Smooth muscle cell (in vitro differentiated cells): Measurements from ENCODE around the gene OPA1. TPM values are rescaled to one million over a fixed set of nuclear protein-coding genes. Genes with fewer than 3 reads are reported as not detected.
A peak's percentile ranks its signal among the peaks of the same experiment; 100 is the strongest.

ENCODE experiments used
- DNase-seq: peaks from one replicate; lab custom pipeline; 2025; ENCODE audit not compliant: unreplicated experiment; lab: John Stamatoyannopoulos, UW
- H2AFZ ChIP-seq: fragments of 200-600 bp; sonication (generic); 2 replicates; pipeline ENCODE4 v1.6.0; 2016; ENCODE audit warnings: antibody characterized with exemption, low read depth, mild to moderate bottlenecking
- H3F3A ChIP-seq: fragments of 200-600 bp; sonication (generic); 2 replicates; pipeline ENCODE4 v1.6.0; 2017; ENCODE audit warnings: antibody characterized with exemption, low read depth
- H3K27ac ChIP-seq: fragments of 200-600 bp; sonication (generic); 2 replicates; pipeline ENCODE4 v1.5.1; 2016; ENCODE audit warnings: low read depth, mild to moderate bottlenecking
- H3K27me3 ChIP-seq: fragments of 200-600 bp; sonication (generic); 2 replicates; pipeline ENCODE4 v1.6.1; 2016; ENCODE audit warnings: low read depth, mild to moderate bottlenecking
- H3K36me3 ChIP-seq: fragments of 200-600 bp; sonication (generic); 2 replicates; pipeline ENCODE4 v1.5.1; 2016; ENCODE audit warnings: low read depth
- H3K4me1 ChIP-seq: fragments of 200-600 bp; sonication (generic); 2 replicates; pipeline ENCODE4 v1.5.1; 2016; ENCODE audit warnings: low read depth
- H3K4me2 ChIP-seq: fragments of 200-600 bp; sonication (generic); 2 replicates; pipeline ENCODE4 v1.6.0; 2016; ENCODE audit warnings: mild to moderate bottlenecking
- H3K4me3 ChIP-seq: fragments of 200-600 bp; sonication (generic); 2 replicates; pipeline ENCODE4 v1.5.1; 2016; ENCODE audit warnings: mild to moderate bottlenecking
- H3K79me2 ChIP-seq: fragments of 200-600 bp; sonication (generic); 2 replicates; pipeline ENCODE4 v1.6.0; 2016; ENCODE audit warnings: low read depth, mild to moderate bottlenecking
- H3K9ac ChIP-seq: fragments of 200-600 bp; sonication (generic); 2 replicates; pipeline ENCODE4 v1.6.0; 2016; ENCODE audit warnings: low read depth
- H3K9me3 ChIP-seq: fragments of 200-600 bp; sonication (generic); replicated peaks from 2 replicates; pipeline ENCODE4 v1.5.1; 2016; ENCODE audit warnings: low read depth
- H4K20me1 ChIP-seq: fragments of 200-600 bp; sonication (generic); 2 replicates; pipeline ENCODE4 v1.6.0; 2016; ENCODE audit warnings: low read depth
- WGBS: methylation state at CpG from one replicate; pipeline ENCODE4 v1.1.7; 2016; ENCODE audit warnings: low lambda C conversion rate; 5-methylcytosine and 5-hydroxymethylcytosine counted together
- polyA plus RNA-seq: library from polyadenylated mRNA; unstranded; fragments of >200 nt; fragmentation: Nextera tagmentation; extraction: Ambion mirVana; gene quantifications from 2 replicates; pipeline ENCODE4 v1.2.1, GENCODE V29; 2016
- total RNA-seq: library from RNA; depleted of rRNA; stranded (reverse); fragments of >200 nt; gene quantifications from 2 replicates; pipeline ENCODE4 v1.2.3, GENCODE V29; 2014
- TF ChIP-seq, protein P1 (sequence below): fragments of 200-600 bp; sonication (generic); IDR thresholded peaks from 2 replicates; pipeline ENCODE4 v1.5.1; 2017; ENCODE audit warnings: borderline replicate concordance, mild to moderate bottlenecking, antibody characterized with exemption; ENCODE audit not compliant: insufficient read depth, poor library complexity, severe bottlenecking

OPA1 gene
- total and polyA plus RNA-seq, 2 experiments from 2014 or later: 23.8 to 56.0 TPM

DNA sequence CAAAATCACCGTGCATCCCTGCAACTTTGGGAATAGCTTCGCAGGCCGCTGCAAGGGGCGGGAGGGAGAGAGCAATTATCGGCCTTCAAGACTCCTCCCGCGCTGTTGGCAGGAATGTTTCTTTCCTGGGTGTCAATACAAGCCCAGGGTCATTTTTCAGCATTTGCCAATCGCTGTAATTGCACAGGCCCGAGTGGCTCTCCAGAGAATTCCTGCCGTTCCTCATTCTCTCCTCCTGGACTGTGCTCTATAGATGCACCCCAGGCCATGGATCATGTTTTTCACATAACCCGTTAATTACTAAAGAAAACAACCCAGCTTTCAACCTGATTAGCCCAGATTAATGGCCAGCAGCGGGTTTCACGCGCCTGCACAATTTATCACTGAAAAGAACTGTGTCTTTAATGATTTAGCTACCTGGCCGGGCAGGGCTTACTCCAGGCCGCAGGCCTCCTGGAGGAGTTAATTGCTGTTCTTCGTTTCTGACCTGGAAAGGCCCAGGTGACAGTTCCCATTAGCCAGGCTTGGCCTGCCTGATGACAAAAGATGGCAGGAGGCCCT is 144.3 kb downstream of the OPA1 start:
- Histone ChIP-seq H3K9ac (no peak overlapping the region), H3K4me2 (no peak overlapping the region), H3K9me3 (no peaks in the 10 kb centered on the region), H3K36me3 (no peaks in the 10 kb centered on the region), H2AFZ (no peak overlapping the region), H3K27me3 (no peaks in the 10 kb centered on the region), H3K4me3 (no peak overlapping the region), H3K79me2 (no peaks in the 10 kb centered on the region), H3K4me1 (peaks cover 8% of the 10 kb centered on the region), H4K20me1 (no peaks in the 10 kb centered on the region), H3F3A (no peaks in the 10 kb centered on the region), H3K27ac (no peak overlapping the region)
- no peak for DNase-seq
- 79% methylated on average over 17 of the region's 17 CpGs for WGBS
- TF ChIP-seq, protein P1, sequence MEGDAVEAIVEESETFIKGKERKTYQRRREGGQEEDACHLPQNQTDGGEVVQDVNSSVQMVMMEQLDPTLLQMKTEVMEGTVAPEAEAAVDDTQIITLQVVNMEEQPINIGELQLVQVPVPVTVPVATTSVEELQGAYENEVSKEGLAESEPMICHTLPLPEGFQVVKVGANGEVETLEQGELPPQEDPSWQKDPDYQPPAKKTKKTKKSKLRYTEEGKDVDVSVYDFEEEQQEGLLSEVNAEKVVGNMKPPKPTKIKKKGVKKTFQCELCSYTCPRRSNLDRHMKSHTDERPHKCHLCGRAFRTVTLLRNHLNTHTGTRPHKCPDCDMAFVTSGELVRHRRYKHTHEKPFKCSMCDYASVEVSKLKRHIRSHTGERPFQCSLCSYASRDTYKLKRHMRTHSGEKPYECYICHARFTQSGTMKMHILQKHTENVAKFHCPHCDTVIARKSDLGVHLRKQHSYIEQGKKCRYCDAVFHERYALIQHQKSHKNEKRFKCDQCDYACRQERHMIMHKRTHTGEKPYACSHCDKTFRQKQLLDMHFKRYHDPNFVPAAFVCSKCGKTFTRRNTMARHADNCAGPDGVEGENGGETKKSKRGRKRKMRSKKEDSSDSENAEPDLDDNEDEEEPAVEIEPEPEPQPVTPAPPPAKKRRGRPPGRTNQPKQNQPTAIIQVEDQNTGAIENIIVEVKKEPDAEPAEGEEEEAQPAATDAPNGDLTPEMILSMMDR: no peak

DNA sequence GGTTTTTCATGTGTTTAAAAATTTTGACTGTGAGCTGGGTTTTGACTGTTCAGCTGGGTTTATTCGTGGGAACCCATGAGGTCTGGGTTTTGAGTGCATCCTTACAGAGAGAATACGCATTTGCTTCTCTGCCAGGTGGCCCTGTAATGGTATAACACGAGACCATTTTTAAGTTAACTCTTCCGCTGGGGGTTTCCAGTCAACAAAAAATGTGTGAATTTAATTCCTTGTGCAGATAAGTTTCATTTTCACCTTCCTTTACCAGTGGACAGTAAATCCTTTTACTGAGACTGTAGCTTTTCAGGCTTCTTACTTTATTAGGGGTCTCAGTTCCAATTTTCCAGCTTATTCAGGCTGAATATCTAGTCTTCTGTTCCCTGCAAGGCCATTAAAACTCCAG is 149.6 kb downstream of the OPA1 start:
- TF ChIP-seq, protein P1: no peak
- H3K9ac ChIP-seq: no peak overlapping the region
- no peaks in the 10 kb centered on the region for H3K27me3 ChIP-seq
- H2AFZ ChIP-seq: no peak overlapping the region
- peaks cover 7% of the 10 kb centered on the region for H3F3A ChIP-seq
- H3K4me2 ChIP-seq: no peak overlapping the region
- H3K27ac ChIP-seq: no peak overlapping the region
- no peaks in the 10 kb centered on the region for H3K79me2 ChIP-seq
- no peaks in the 10 kb centered on the region for H3K36me3 ChIP-seq
- H4K20me1 ChIP-seq: no peaks in the 10 kb centered on the region
- no peak for DNase-seq
- H3K4me3 ChIP-seq: no peak overlapping the region
- no peaks in the 10 kb centered on the region for H3K9me3 ChIP-seq
- peaks cover 21% of the 10 kb centered on the region for H3K4me1 ChIP-seq
- 88% methylated on average over 4 of the region's 4 CpGs for WGBS

DNA sequence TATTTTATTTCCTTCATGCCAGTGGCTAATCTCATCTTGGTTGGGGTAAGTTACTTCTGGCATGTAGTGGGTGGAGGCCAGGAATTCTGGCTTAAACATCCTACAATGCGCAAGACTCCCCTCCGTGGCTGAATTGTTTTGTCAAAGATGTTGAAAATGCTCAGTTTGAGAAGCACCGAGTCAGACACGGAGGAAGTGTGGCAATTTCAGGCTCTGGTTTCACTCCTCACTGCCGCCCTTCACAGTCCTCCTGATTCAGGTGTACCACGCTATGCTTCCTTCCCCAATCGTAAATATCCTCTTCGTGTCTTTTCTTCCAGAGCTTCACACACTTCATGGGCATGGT is 150.7 kb downstream of the OPA1 start:
- Histone ChIP-seq H4K20me1 (no peaks in the 10 kb centered on the region), H3K4me3 (peak overlapping the region; percentile 31), H3K4me1 (peaks cover 17% of the 10 kb centered on the region), H3K27me3 (no peaks in the 10 kb centered on the region), H3K4me2 (peak overlapping the region; percentile 17), H3F3A (peaks cover 7% of the 10 kb centered on the region), H3K9me3 (no peaks in the 10 kb centered on the region), H3K27ac (no peak overlapping the region), H3K36me3 (no peaks in the 10 kb centered on the region), H2AFZ (peak overlapping the region; percentile 21), H3K79me2 (no peaks in the 10 kb centered on the region), H3K9ac (no peak overlapping the region)
- WGBS: 59% methylated on average over 8 of the region's 8 CpGs
- DNase-seq: no peak
- TF ChIP-seq, protein P1: no peak
